GM10248 (cell line): ENCODE results near the gene RAX.

Experiments
- CTCF ChIA-PET: fragments of 300-600 bp; sonication (Branson Sonifier 250); formaldehyde crosslinking; extraction: SDS; loops from one replicate; lab custom pipeline; 2021; ENCODE audit warnings: antibody characterized with exemption; lab: Yijun Ruan, JAX
- POLR2A ChIA-PET: fragments of 350-650 bp; sonication (Branson Sonifier 250); formaldehyde crosslinking; extraction: SDS; loops from one replicate; lab custom pipeline; 2020; ENCODE audit warnings: antibody characterized with exemption; lab: Yijun Ruan, JAX
- DNase-seq: peaks from one replicate; pipeline ENCODE4 v3.0.0; 2012; ENCODE audit errors: extremely low spot score
- TF ChIP-seq, protein P1 (sequence below): IDR thresholded peaks from 2 replicates; pipeline ENCODE4 v1.5.1; 2012; ENCODE audit warnings: mild to moderate bottlenecking, low read depth; ENCODE audit errors: extremely low read depth, missing control alignments, control extremely low read depth

Gene RAX

DNA sequence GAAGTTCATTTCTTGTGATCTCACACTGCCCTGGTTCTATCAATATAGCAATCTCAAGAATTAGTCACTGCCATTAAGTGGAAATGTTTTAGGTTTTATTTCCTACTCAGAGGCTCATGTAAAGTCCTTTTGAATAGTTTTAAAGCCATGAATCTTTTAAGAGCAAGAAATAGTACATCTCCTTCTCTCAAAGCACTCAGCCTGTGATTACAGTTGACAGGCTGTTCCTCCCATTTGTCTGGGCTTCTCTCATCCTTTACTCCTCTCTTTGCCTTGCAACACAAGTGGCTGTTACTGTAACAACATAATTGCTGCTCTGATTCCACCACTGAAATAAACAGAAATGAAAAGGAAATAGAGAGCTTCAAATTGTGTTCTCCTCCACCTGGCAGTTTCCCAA lies 34.9 kb downstream of the RAX start:
- ChIA-PET CTCF (interaction anchor here (1.4 to 1.6 kb wide), 3 partner anchors 11 to 41 kb away, joined by 3 to 7 read pairs (median 3); no protein-coding TSS in a partner anchor), POLR2A (no interaction called here)
- DNase-seq, result no peak
- TF ChIP-seq, protein P1, sequence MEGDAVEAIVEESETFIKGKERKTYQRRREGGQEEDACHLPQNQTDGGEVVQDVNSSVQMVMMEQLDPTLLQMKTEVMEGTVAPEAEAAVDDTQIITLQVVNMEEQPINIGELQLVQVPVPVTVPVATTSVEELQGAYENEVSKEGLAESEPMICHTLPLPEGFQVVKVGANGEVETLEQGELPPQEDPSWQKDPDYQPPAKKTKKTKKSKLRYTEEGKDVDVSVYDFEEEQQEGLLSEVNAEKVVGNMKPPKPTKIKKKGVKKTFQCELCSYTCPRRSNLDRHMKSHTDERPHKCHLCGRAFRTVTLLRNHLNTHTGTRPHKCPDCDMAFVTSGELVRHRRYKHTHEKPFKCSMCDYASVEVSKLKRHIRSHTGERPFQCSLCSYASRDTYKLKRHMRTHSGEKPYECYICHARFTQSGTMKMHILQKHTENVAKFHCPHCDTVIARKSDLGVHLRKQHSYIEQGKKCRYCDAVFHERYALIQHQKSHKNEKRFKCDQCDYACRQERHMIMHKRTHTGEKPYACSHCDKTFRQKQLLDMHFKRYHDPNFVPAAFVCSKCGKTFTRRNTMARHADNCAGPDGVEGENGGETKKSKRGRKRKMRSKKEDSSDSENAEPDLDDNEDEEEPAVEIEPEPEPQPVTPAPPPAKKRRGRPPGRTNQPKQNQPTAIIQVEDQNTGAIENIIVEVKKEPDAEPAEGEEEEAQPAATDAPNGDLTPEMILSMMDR, result no peak

DNA sequence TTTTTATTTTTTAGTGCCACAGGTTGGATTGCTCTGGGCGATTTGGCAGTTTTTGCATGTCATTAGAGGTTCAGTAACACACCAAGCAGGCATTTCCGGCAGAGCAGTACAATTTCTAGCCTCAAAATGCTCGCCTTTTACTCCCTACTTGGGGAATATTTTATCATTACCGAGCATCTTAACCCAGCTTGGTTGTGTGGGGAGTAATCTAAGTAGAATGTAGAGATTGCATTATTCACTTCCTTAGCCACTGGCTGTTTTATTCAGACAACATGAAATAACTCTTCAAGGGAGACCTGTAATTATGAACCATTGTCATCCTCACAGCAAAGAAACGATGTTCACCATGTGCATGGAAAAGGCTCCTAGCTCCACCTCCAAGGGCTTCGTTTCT lies 40.2 kb downstream of the RAX start:
- ChIA-PET POLR2A (no interaction called here), CTCF (no interaction called here)
- no peak for DNase-seq
- TF ChIP-seq, protein P1, result no peak

DNA sequence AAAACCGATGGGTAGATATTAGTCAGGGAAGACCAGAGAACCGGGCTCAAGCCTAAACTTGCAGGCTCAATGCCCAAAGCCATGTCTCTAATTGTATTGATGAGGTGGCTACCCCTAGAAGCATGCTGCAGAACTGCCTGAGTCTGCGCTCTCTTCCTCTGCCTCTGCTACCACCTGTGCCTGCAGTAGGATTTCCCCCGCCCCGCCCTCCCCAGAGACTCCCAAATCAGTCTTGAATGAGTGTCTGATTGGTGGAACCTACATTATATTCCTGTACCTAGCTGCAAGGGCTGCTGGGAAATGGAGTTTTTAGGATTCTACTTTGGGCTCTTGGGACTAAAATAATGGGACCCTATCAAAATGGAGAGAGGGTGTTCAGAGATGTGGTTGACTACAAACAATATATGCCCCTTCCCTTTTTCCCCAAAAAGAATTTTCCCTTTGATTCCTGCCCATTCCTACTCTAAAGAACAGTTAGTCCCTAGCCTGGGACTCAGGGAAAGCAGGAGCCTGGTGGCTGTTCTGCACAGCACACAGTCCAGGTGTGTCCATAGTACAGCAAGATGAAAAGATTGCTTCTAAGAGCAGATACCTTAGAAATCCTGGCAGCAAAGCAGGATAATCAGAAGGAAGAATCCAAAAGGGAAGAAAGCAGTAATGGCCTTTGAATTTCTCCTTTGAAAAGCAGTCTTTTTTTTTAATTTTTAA lies 40.8 kb downstream of the RAX start:
- no peak for DNase-seq
- ChIA-PET CTCF (no interaction called here), POLR2A (no interaction called here)
- TF ChIP-seq, protein P1, result no peak

DNA sequence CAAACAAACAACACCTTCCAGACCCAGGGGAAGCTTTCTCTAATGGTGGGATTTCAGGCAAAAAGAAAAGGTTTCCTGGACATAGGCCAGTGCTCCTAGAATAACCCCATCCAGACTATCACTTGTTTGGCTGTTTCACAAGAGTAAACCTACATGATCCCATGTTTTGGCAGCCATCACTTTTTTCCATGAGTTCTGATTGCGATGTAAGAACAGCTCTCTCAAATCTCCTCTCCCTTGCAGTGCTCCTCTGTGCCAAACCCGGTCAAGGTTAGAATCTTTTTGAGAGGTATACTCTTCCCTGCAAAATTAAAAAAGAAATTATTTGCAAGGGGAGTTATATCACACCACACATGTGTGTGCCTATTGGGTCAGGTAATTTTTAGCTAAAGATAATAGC lies 41.4 kb downstream of the RAX start:
- POLR2A ChIA-PET, result no interaction called here
- CTCF ChIA-PET, result interaction anchor here (2.9 kb wide), 1 partner anchor 17 kb away, joined by 10 read pairs; no protein-coding TSS in a partner anchor
- no peak for DNase-seq
- TF ChIP-seq, protein P1, result no peak

DNA sequence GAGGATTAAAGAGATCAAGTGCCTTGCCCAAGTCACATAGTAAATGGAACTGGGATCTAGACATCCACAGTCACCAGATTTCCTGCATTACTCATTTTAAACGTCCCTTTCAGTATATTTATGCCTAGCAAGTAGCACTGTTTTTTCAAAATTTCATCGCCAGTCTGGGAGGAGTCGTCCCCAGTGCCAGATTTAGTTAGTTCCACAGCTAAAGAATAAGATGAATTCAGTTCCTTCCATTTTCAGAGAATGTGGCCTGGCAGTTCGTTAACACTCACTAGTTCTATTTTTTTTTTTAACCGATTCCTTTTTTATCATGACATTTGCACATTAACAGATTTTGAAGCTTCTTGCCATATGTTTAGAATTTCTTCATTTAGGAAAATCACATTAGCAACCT lies 42.1 kb downstream of the RAX start:
- ChIA-PET POLR2A (no interaction called here), CTCF (interaction anchor here (1.4 to 2.9 kb wide), 2 partner anchors 13 to 18 kb away, joined by 3 to 10 read pairs; no protein-coding TSS in a partner anchor)
- DNase-seq, result no peak
- TF ChIP-seq, protein P1, result no peak

DNA sequence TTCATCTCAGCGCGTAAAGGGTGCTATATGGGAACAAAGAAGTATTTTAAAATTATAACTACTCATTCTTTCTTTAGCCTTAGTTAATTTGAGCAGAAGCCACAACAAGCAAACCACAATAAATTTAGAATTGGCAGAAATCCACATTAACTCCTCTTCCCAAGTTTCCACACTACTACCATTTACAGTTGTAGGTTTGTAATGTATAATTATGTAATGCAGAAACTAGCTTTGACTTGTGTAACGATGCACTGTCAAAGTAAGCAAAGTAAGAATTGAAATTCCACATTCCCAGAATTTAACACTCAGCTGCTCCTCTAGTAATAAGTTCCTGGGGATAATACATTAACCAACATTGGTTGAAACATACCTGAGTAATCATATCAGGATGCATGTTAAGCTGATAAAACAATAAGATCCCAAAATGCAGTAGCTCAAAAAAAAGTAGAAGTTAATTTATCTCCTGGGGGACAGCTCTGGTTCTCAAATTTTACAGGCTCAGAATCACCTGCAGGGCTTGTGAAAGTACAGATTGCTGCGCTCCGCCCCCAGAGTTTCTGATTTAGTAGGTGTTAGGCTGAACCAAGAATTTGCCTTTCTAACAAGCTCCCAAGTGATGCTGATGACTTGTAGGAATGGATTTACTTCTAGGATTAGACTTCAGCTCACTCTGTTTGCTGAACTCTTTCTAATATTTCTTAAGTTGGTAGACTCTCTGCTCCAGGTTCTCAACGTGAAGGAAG lies 43.4 kb downstream of the RAX start:
- DNase-seq, result no peak
- CTCF ChIA-PET, result interaction anchor here (1.0 to 2.9 kb wide), 5 partner anchors 11 to 173 kb away, joined by 3 to 10 read pairs (median 4); no protein-coding TSS in a partner anchor
- TF ChIP-seq, protein P1, result no peak
- POLR2A ChIA-PET, result no interaction called here
